ENCODE measurements around the gene ZBTB24. TPM values are rescaled to one million over a fixed set of nuclear protein-coding genes. Genes with fewer than 3 reads are reported as not detected.
A peak's percentile ranks its signal among the peaks of the same experiment; 100 is the strongest.

Gene ZBTB24
- total and polyA plus RNA-seq, 2 donors from 2014 or later, result 3.1 to 12.0 TPM

- no peak for FAIRE-seq
- peaks cover 0 to 9% (median 8%) of the 10 kb centered on the region in 3 donors for H3K36me3 ChIP-seq (ENCODE audit: control insufficient read depth in 2 of 3, insufficient read depth in 3 of 3, low read length in 3 of 3)
These were observed 39.5 kb downstream of the ZBTB24 start for GRCh38 chr6:109443425-109443950.

DNA sequence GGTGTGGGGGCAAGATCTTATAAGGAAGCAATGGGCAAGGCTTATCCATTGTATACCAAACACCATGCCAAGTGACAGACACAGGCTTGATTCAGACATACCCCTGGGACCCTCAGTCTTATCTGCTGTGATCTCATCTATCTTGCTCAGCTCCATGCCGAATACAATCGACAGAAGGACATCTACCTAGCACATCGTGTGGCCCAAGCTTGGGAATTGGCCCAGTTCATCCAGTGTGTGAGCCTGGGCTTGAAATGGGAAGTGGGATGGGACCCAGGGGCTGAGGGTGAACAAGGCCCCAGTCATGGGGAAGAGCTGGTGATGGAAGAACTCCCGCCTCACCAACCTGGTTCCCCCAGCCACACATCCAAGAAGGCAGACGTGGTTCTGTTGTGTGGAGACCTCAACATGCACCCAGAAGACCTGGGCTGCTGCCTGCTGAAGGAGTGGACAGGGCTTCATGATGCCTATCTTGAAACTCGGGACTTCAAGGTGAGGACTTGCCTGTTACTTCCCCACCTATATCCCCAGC is 40.6 kb downstream of the ZBTB24 start:
- Histone ChIP-seq H3K4me1 (ENCODE audit: control insufficient read depth in 2 of 3, insufficient read depth in 2 of 3, low read depth in 1 of 3, low read length in 3 of 3) (peaks cover 0 to 12% (median 7%) of the 10 kb centered on the region in 3 donors), H3K9ac (ENCODE audit: low read length in 3 of 3) (no peak overlapping the region), H3K27ac (ENCODE audit: low read depth in 2 of 2, low read length in 2 of 2) (no peak overlapping the region), H3K4me3 (ENCODE audit: low read length in 3 of 3) (no peak overlapping the region), H3K36me3 (ENCODE audit: control insufficient read depth in 2 of 3, insufficient read depth in 3 of 3, low read length in 3 of 3) (peaks cover 0 to 9% (median 8%) of the 10 kb centered on the region in 3 donors), H3K9me3 (ENCODE audit: control insufficient read depth in 2 of 3, insufficient read depth in 1 of 3, low read length in 3 of 3) (no peaks in the 10 kb centered on the region), H3K27me3 (ENCODE audit: control insufficient read depth, insufficient read depth, low read length) (no peaks in the 10 kb centered on the region)
- DNase-seq, result no peak
- intact Hi-C loops (cut with DNase I), result no loop called here
- FAIRE-seq, result no peak
- TF ChIP-seq, protein P1, sequence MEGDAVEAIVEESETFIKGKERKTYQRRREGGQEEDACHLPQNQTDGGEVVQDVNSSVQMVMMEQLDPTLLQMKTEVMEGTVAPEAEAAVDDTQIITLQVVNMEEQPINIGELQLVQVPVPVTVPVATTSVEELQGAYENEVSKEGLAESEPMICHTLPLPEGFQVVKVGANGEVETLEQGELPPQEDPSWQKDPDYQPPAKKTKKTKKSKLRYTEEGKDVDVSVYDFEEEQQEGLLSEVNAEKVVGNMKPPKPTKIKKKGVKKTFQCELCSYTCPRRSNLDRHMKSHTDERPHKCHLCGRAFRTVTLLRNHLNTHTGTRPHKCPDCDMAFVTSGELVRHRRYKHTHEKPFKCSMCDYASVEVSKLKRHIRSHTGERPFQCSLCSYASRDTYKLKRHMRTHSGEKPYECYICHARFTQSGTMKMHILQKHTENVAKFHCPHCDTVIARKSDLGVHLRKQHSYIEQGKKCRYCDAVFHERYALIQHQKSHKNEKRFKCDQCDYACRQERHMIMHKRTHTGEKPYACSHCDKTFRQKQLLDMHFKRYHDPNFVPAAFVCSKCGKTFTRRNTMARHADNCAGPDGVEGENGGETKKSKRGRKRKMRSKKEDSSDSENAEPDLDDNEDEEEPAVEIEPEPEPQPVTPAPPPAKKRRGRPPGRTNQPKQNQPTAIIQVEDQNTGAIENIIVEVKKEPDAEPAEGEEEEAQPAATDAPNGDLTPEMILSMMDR (IDR thresholded peaks at IDR 0.05; ENCODE audit: borderline replicate concordance, extremely low read depth, insufficient read depth), result no peak

More at GRCh38 chr6:109443425-109443950, 39.5 kb downstream of the ZBTB24 start:
- TF ChIP-seq, protein P1 (IDR thresholded peaks at IDR 0.05; ENCODE audit: borderline replicate concordance, extremely low read depth, insufficient read depth), result no peak
- no peak overlapping the region for H3K27ac ChIP-seq (ENCODE audit: low read depth in 2 of 2, low read length in 2 of 2)
- H3K4me1 ChIP-seq (ENCODE audit: control insufficient read depth in 2 of 3, insufficient read depth in 2 of 3, low read depth in 1 of 3, low read length in 3 of 3), result peaks cover 0 to 12% (median 7%) of the 10 kb centered on the region in 3 donors
- no peaks in the 10 kb centered on the region for H3K9me3 ChIP-seq (ENCODE audit: control insufficient read depth in 2 of 3, insufficient read depth in 1 of 3, low read length in 3 of 3)
- H3K27me3 ChIP-seq (ENCODE audit: control insufficient read depth, insufficient read depth, low read length), result no peaks in the 10 kb centered on the region
- intact Hi-C loops (cut with DNase I), result no loop called here
- no peak overlapping the region for H3K4me3 ChIP-seq (ENCODE audit: low read length in 3 of 3)
- no peak overlapping the region for H3K9ac ChIP-seq (ENCODE audit: low read length in 3 of 3)
- DNase-seq, result no peak

DNA sequence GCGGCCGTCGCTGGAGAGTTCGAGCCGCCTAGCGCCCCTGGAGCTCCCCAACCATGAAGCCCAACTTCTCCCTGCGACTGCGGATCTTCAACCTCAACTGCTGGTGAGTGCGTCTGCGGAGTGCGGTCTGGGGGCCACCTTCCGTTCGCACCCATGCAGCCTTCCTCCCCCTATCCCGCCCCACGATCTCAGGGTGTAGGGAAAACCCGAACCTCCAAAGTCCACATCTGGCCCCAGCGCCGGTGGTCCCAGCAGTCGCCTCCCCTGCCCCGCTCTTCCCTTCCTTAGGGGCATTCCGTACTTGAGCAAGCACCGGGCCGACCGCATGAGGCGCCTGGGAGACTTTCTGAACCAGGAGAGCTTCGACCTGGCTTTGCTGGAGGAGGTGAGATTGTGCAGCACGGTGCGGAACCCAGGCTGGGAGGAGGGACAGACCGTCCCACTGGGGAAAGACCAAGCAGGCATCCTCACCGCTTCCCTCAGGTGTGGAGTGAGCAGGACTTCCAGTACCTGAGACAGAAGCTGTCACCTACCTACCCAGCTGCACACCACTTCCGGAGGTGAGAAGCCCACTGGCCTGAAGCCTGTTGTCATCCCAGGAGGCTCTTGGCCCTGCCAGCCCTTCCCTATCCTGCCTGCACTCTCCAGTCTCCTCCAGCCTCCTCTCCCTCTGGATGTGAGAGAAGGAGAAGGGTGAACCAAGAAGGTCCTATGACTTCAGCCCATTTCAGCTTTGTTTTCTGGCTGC is 41.8 kb downstream of the ZBTB24 start:
- intact Hi-C loops (cut with DNase I), result no loop called here
- H3K9ac ChIP-seq (ENCODE audit: low read length in 3 of 3), result peak overlapping the region; percentile 48 to 90 (median 65)
- H3K27me3 ChIP-seq (ENCODE audit: control insufficient read depth, insufficient read depth, low read length), result no peaks in the 10 kb centered on the region
- no peaks in the 10 kb centered on the region for H3K9me3 ChIP-seq (ENCODE audit: control insufficient read depth in 2 of 3, insufficient read depth in 1 of 3, low read length in 3 of 3)
- TF ChIP-seq, protein P1 (IDR thresholded peaks at IDR 0.05; ENCODE audit: borderline replicate concordance, extremely low read depth, insufficient read depth), result no peak
- DNase-seq (peak; percentile 72 to 87 (median 83)), FAIRE-seq (no peak)
- H3K36me3 ChIP-seq (ENCODE audit: control insufficient read depth in 2 of 3, insufficient read depth in 3 of 3, low read length in 3 of 3), result peaks cover 0 to 9% (median 8%) of the 10 kb centered on the region in 3 donors
- peak overlapping the region; percentile 74 to 83 (median 81) for H3K4me3 ChIP-seq (ENCODE audit: low read length in 3 of 3)
- peak overlapping the region; percentile 67 to 75 for H3K27ac ChIP-seq (ENCODE audit: low read depth in 2 of 2, low read length in 2 of 2)
- H3K4me1 ChIP-seq (ENCODE audit: control insufficient read depth in 2 of 3, insufficient read depth in 2 of 3, low read depth in 1 of 3, low read length in 3 of 3), result peaks cover 0 to 12% (median 7%) of the 10 kb centered on the region in 3 donors
